ENCODE results near the gene TACR1.
"Not testable (repeated sequence)": the region's sequence is repeated elsewhere in the genome, so short reads cannot be mapped to it uniquely, and the experiment has no call there.

TACR1 gene

GRCh38 chr2:75190271-75190990, 8.9 kb downstream of the TACR1 start:
- DNase-seq (ENCODE audit: insufficient read length): no peak
- no peak for FAIRE-seq
- TF ChIP-seq POLR2A (IDR thresholded peaks at IDR 0.05; ENCODE audit: low read depth, low read length): no peak
- no peak for TF ChIP-seq TAF1 (IDR thresholded peaks at IDR 0.05; ENCODE audit: borderline replicate concordance, low read depth, low read length)
- no peak for TF ChIP-seq POLR2AphosphoS5 (IDR thresholded peaks at IDR 0.05; ENCODE audit: low read depth, low read length)

- no peak for DNase-seq (ENCODE audit: insufficient read length)
- no peak for TF ChIP-seq TAF1 (IDR thresholded peaks at IDR 0.05; ENCODE audit: borderline replicate concordance, low read depth, low read length)
- TF ChIP-seq POLR2A (IDR thresholded peaks at IDR 0.05; ENCODE audit: low read depth, low read length): no peak
- TF ChIP-seq POLR2AphosphoS5 (IDR thresholded peaks at IDR 0.05; ENCODE audit: low read depth, low read length): no peak
- no peak for FAIRE-seq
Measured at GRCh38 chr2:75186821-75187220, 12.5 kb downstream of the TACR1 start.

GRCh38 chr2:75182606-75183005, 16.7 kb downstream of the TACR1 start:
- FAIRE-seq (no peak), DNase-seq (ENCODE audit: insufficient read length) (no peak)
- TF ChIP-seq POLR2AphosphoS5 (IDR thresholded peaks at IDR 0.05; ENCODE audit: low read depth, low read length): no peak
- no peak for TF ChIP-seq TAF1 (IDR thresholded peaks at IDR 0.05; ENCODE audit: borderline replicate concordance, low read depth, low read length)
- no peak for TF ChIP-seq POLR2A (IDR thresholded peaks at IDR 0.05; ENCODE audit: low read depth, low read length)

GRCh38 chr2:75180476-75180875, 18.8 kb downstream of the TACR1 start:
- no peak for DNase-seq (ENCODE audit: insufficient read length)
- TF ChIP-seq POLR2A (IDR thresholded peaks at IDR 0.05; ENCODE audit: low read depth, low read length) (no peak), TAF1 (IDR thresholded peaks at IDR 0.05; ENCODE audit: borderline replicate concordance, low read depth, low read length) (no peak), POLR2AphosphoS5 (IDR thresholded peaks at IDR 0.05; ENCODE audit: low read depth, low read length) (no peak)
- no peak for FAIRE-seq

GRCh38 chr2:75177427-75177826, 21.9 kb downstream of the TACR1 start:
- DNase-seq (ENCODE audit: insufficient read length) (no peak), FAIRE-seq (no peak)
- TF ChIP-seq POLR2AphosphoS5 (IDR thresholded peaks at IDR 0.05; ENCODE audit: low read depth, low read length) (no peak), TAF1 (IDR thresholded peaks at IDR 0.05; ENCODE audit: borderline replicate concordance, low read depth, low read length) (no peak), POLR2A (IDR thresholded peaks at IDR 0.05; ENCODE audit: low read depth, low read length) (no peak)

GRCh38 chr2:75175456-75175855, 23.9 kb downstream of the TACR1 start:
- no peak for DNase-seq (ENCODE audit: insufficient read length)
- no peak for FAIRE-seq
- no peak for TF ChIP-seq POLR2A (IDR thresholded peaks at IDR 0.05; ENCODE audit: low read depth, low read length)
- no peak for TF ChIP-seq POLR2AphosphoS5 (IDR thresholded peaks at IDR 0.05; ENCODE audit: low read depth, low read length)
- TF ChIP-seq TAF1 (IDR thresholded peaks at IDR 0.05; ENCODE audit: borderline replicate concordance, low read depth, low read length): no peak

- no peak for DNase-seq (ENCODE audit: insufficient read length)
- no peak for FAIRE-seq
- TF ChIP-seq TAF1 (IDR thresholded peaks at IDR 0.05; ENCODE audit: borderline replicate concordance, low read depth, low read length): no peak
- TF ChIP-seq POLR2AphosphoS5 (IDR thresholded peaks at IDR 0.05; ENCODE audit: low read depth, low read length): no peak
- TF ChIP-seq POLR2A (IDR thresholded peaks at IDR 0.05; ENCODE audit: low read depth, low read length): no peak
Measured at GRCh38 chr2:75174981-75175380, 24.3 kb downstream of the TACR1 start.

- FAIRE-seq (no peak), DNase-seq (ENCODE audit: insufficient read length) (no peak)
- TF ChIP-seq POLR2AphosphoS5 (IDR thresholded peaks at IDR 0.05; ENCODE audit: low read depth, low read length) (no peak), POLR2A (IDR thresholded peaks at IDR 0.05; ENCODE audit: low read depth, low read length) (no peak), TAF1 (IDR thresholded peaks at IDR 0.05; ENCODE audit: borderline replicate concordance, low read depth, low read length) (no peak)
Measured at GRCh38 chr2:75174519-75174918, 24.8 kb downstream of the TACR1 start.

- no peak for TF ChIP-seq POLR2AphosphoS5 (IDR thresholded peaks at IDR 0.05; ENCODE audit: low read depth, low read length)
- TF ChIP-seq POLR2A (IDR thresholded peaks at IDR 0.05; ENCODE audit: low read depth, low read length): no peak
- TF ChIP-seq TAF1 (IDR thresholded peaks at IDR 0.05; ENCODE audit: borderline replicate concordance, low read depth, low read length): no peak
- FAIRE-seq: no peak
- DNase-seq (ENCODE audit: insufficient read length): no peak
Measured at GRCh38 chr2:75173740-75174139, 25.6 kb downstream of the TACR1 start.

GRCh38 chr2:75171423-75171822, 27.9 kb downstream of the TACR1 start:
- not testable (repeated sequence) for DNase-seq (ENCODE audit: insufficient read length); FAIRE-seq

GRCh38 chr2:75170889-75171288, 28.4 kb downstream of the TACR1 start:
- no peak for DNase-seq (ENCODE audit: insufficient read length)
- no peak for TF ChIP-seq TAF1 (IDR thresholded peaks at IDR 0.05; ENCODE audit: borderline replicate concordance, low read depth, low read length)
- no peak for TF ChIP-seq POLR2A (IDR thresholded peaks at IDR 0.05; ENCODE audit: low read depth, low read length)
- no peak for TF ChIP-seq POLR2AphosphoS5 (IDR thresholded peaks at IDR 0.05; ENCODE audit: low read depth, low read length)
- no peak for FAIRE-seq

- TF ChIP-seq TAF1 (IDR thresholded peaks at IDR 0.05; ENCODE audit: borderline replicate concordance, low read depth, low read length) (no peak), POLR2AphosphoS5 (IDR thresholded peaks at IDR 0.05; ENCODE audit: low read depth, low read length) (no peak), POLR2A (IDR thresholded peaks at IDR 0.05; ENCODE audit: low read depth, low read length) (no peak)
- DNase-seq (ENCODE audit: insufficient read length): no peak
- no peak for FAIRE-seq
Measured at GRCh38 chr2:75168186-75168585, 31.1 kb downstream of the TACR1 start.
